GM23338 (cell line): ENCODE measurements around the gene SMR3B. TPM values are rescaled to one million over a fixed set of nuclear protein-coding genes. Genes with fewer than 3 reads are reported as not detected.

ENCODE experiments used
- ATAC-seq: fragments of 200-7000 bp; cut with Tn5 transposase; 3 replicates; pipeline ENCODE4 v1.9.1; 2020
- DNase-seq: peaks from one replicate; pipeline ENCODE4 v3.0.0-alpha.2; 2015; ENCODE audit warnings: low spot score
- H2AFZ ChIP-seq: fragments of 200-600 bp; sonication (generic); 2 replicates; pipeline ENCODE4 v1.8.0; 2016; ENCODE audit warnings: antibody characterized with exemption, mild to moderate bottlenecking, moderate library complexity
- H3F3A ChIP-seq: fragments of 200-600 bp; sonication (generic); replicated peaks from 2 replicates; pipeline ENCODE4 v1.8.0; 2017; ENCODE audit warnings: antibody characterized with exemption, mixed run types, low read depth
- H3K27ac ChIP-seq: fragments of 200-600 bp; sonication (generic); 2 replicates; pipeline ENCODE4 v1.6.1; 2016; ENCODE audit warnings: low read depth
- H3K27me3 ChIP-seq: fragments of 200-600 bp; sonication (generic); 2 replicates; pipeline ENCODE4 v1.8.0; 2016; ENCODE audit warnings: mild to moderate bottlenecking, mixed run types, moderate library complexity; ENCODE audit not compliant: insufficient read depth
- H3K36me3 ChIP-seq: fragments of 200-600 bp; sonication (generic); 2 replicates; pipeline ENCODE4 v1.8.0; 2016; ENCODE audit warnings: mild to moderate bottlenecking; ENCODE audit not compliant: insufficient read depth
- H3K4me1 ChIP-seq: fragments of 200-600 bp; sonication (generic); 2 replicates; pipeline ENCODE4 v1.8.0; 2016; ENCODE audit warnings: mild to moderate bottlenecking, moderate library complexity; ENCODE audit not compliant: insufficient read depth
- H3K4me2 ChIP-seq: fragments of 200-600 bp; sonication (generic); 2 replicates; pipeline ENCODE4 v1.7.1; 2017; ENCODE audit warnings: mixed run types
- H3K4me3 ChIP-seq: fragments of 200-600 bp; sonication (generic); 2 replicates; pipeline ENCODE4 v1.6.1; 2016; ENCODE audit warnings: mixed run types
- H3K79me2 ChIP-seq: fragments of 200-600 bp; sonication (generic); replicated peaks from 2 replicates; pipeline ENCODE4 v1.8.0; 2017; ENCODE audit warnings: mild to moderate bottlenecking; ENCODE audit not compliant: insufficient read depth
- H3K9me2 ChIP-seq: fragments of 200-600 bp; sonication (generic); 2 replicates; pipeline ENCODE4 v1.8.0; 2017; ENCODE audit not compliant: insufficient read depth
- H4K20me1 ChIP-seq: fragments of 200-600 bp; sonication (generic); replicated peaks from 2 replicates; pipeline ENCODE4 v1.8.0; 2017; ENCODE audit warnings: mild to moderate bottlenecking; ENCODE audit not compliant: insufficient read depth
- H3K27ac Mint-ChIP-seq: 2 replicates; pipeline ENCODE4 v1.8.0; 2020; ENCODE audit warnings: inconsistent platforms, mild to moderate bottlenecking, moderate library complexity, mixed read lengths
- H3K27me3 Mint-ChIP-seq: 3 replicates; pipeline ENCODE4 v1.8.0; 2022; ENCODE audit warnings: low read depth, mild to moderate bottlenecking, moderate library complexity, mixed read lengths, inconsistent platforms; ENCODE audit not compliant: insufficient read depth, poor library complexity
- H3K36me3 Mint-ChIP-seq: 3 replicates; pipeline ENCODE4 v1.8.0; 2021; ENCODE audit warnings: low read depth, mild to moderate bottlenecking, inconsistent platforms, moderate library complexity, mixed read lengths
- H3K4me1 Mint-ChIP-seq: 3 replicates; pipeline ENCODE4 v1.8.0; 2020; ENCODE audit warnings: mild to moderate bottlenecking, inconsistent platforms, mixed read lengths
- H3K4me3 Mint-ChIP-seq: 3 replicates; pipeline ENCODE4 v1.8.0; 2021; ENCODE audit warnings: moderate library complexity, mild to moderate bottlenecking, inconsistent platforms, mixed read lengths
- H3K9me3 Mint-ChIP-seq: 3 replicates; pipeline ENCODE4 v1.8.0; 2020; ENCODE audit warnings: moderate library complexity, mild to moderate bottlenecking, inconsistent platforms, mixed read lengths
- CREB1 ChIP-seq: fragments of 250-450 bp; sonication (Bioruptor Pico); IDR thresholded peaks from 2 replicates; pipeline ENCODE4 v1.5.0; 2020; ENCODE audit warnings: low read depth, mild to moderate bottlenecking, moderate library complexity
- CTCF ChIP-seq, 2 experiments: fragments of 200-600 bp in 1 of 2; sonication (generic) in 1 of 2; conservative IDR thresholded peaks; 2 replicates each; pipeline versions ENCODE4 v1.5.1 to v1.6.1; 2016 to 2017; ENCODE audit warnings: antibody characterized with exemption in 2 of 2, low read depth in 2 of 2, mild to moderate bottlenecking in 2 of 2, moderate library complexity in 1 of 2
- ETS1 ChIP-seq: IDR thresholded peaks from 2 replicates; pipeline ENCODE4 v1.6.1; 2016; ENCODE audit warnings: antibody characterized with exemption
- EZH2 ChIP-seq: fragments of 200-600 bp; sonication (generic); IDR thresholded peaks from one replicate; pipeline ENCODE4 v1.8.0; 2017; ENCODE audit warnings: antibody characterized with exemption, mild to moderate bottlenecking, low read depth; ENCODE audit not compliant: unreplicated experiment
- EZH2phosphoT487 ChIP-seq: fragments of 200-600 bp; sonication (generic); IDR thresholded peaks from one replicate; pipeline ENCODE4 v1.8.1; 2018; ENCODE audit warnings: antibody characterized with exemption; ENCODE audit not compliant: unreplicated experiment
- JUNB ChIP-seq: IDR thresholded peaks from one replicate; pipeline ENCODE4 v1.6.1; 2016; ENCODE audit warnings: antibody characterized with exemption; ENCODE audit not compliant: unreplicated experiment
- NANOG ChIP-seq: IDR thresholded peaks from 2 replicates; pipeline ENCODE4 v1.6.1; 2016; ENCODE audit warnings: antibody characterized with exemption, borderline replicate concordance
- POLR2AphosphoS5 ChIP-seq: IDR thresholded peaks from 2 replicates; pipeline ENCODE4 v1.6.1; 2016; ENCODE audit warnings: antibody characterized with exemption, low read depth
- REST ChIP-seq: IDR thresholded peaks from one replicate; pipeline ENCODE4 v1.6.1; 2018; ENCODE audit warnings: antibody characterized with exemption; ENCODE audit not compliant: unreplicated experiment
- STAT1 ChIP-seq: IDR thresholded peaks from one replicate; pipeline ENCODE4 v1.6.1; 2016; ENCODE audit warnings: antibody characterized with exemption; ENCODE audit not compliant: unreplicated experiment
- ZNF114 ChIP-seq: fragments of 250-450 bp; sonication (Bioruptor Pico); IDR thresholded peaks from 2 replicates; pipeline ENCODE4 v1.5.0; 2020; ENCODE audit warnings: mild to moderate bottlenecking, moderate library complexity
- ZNF331 ChIP-seq: fragments of 250-450 bp; sonication (Bioruptor Pico); IDR thresholded peaks from 2 replicates; pipeline ENCODE4 v1.5.0; 2020; ENCODE audit warnings: low read depth, mild to moderate bottlenecking, moderate library complexity
- ZNF462 ChIP-seq: fragments of 250-450 bp; sonication (Bioruptor Pico); IDR thresholded peaks from 2 replicates; pipeline ENCODE4 v1.5.0; 2020; ENCODE audit warnings: mild to moderate bottlenecking, moderate library complexity
- polyA plus RNA-seq: library from polyadenylated mRNA; unstranded; fragments of >200 nt; fragmentation: Nextera tagmentation; extraction: Ambion mirVana; gene quantifications from 2 replicates; pipeline ENCODE4 v1.2.1, GENCODE V29; 2016
- total RNA-seq: library from RNA; depleted of rRNA; stranded (reverse); fragments of >200 nt; shearing (Covaris generic); gene quantifications from 2 replicates; pipeline ENCODE4 v1.2.3, GENCODE V29; 2014

Gene SMR3B
- total and polyA plus RNA-seq, 2 experiments from 2014 or later: not detected

- Histone ChIP-seq H2AFZ (no peak overlapping the region), H3K4me2 (no peak overlapping the region), H3K9me2 (peaks cover 5% of the 10 kb centered on the region; the same call in 1 of the 2 replicates), H4K20me1 (no peaks in the 10 kb centered on the region), H3K4me3 (no peak overlapping the region), H3K36me3 (no peaks in the 10 kb centered on the region), H3K4me1 (no peaks in the 10 kb centered on the region), H3F3A (no peaks in the 10 kb centered on the region), H3K79me2 (no peaks in the 10 kb centered on the region), H3K27me3 (no peaks in the 10 kb centered on the region), H3K27ac (no peak overlapping the region)
- peaks cover 2% of the 10 kb centered on the region for H3K27me3 Mint-ChIP-seq
- H3K4me1 Mint-ChIP-seq: no peaks in the 10 kb centered on the region
- ATAC-seq (no peak), DNase-seq (no peak)
- TF ChIP-seq ETS1 (no peak), CREB1 (CRISPR knock-in tag) (no peak), EZH2 (no peak), STAT1 (no peak), NANOG (no peak), ZNF331 (CRISPR knock-in tag) (no peak), EZH2phosphoT487 (no peak), ZNF114 (no peak), ZNF462 (CRISPR knock-in tag) (no peak), JUNB (no peak), REST (no peak), POLR2AphosphoS5 (no peak), CTCF (conservative IDR thresholded peaks at IDR 0.05; ENCODE audit: low read depth in 2 of 2) (no peak)
- no peaks in the 10 kb centered on the region for H3K36me3 Mint-ChIP-seq
- H3K27ac Mint-ChIP-seq: no peak overlapping the region
- no peak overlapping the region for H3K4me3 Mint-ChIP-seq
- no peaks in the 10 kb centered on the region for H3K9me3 Mint-ChIP-seq
These were observed 22.8 kb downstream of the SMR3B start for GRCh38 chr4:70405765-70406164.
